HCT116 (cell line): ENCODE data around the gene VEPH1.

Experiments used
- EGR1 ChIP-seq: IDR thresholded peaks from 2 replicates; pipeline ENCODE4 v1.6.1; 2012; ENCODE audit warnings: low read depth
- ELF1 ChIP-seq: IDR thresholded peaks from 2 replicates; pipeline ENCODE4 v1.6.1; 2012; ENCODE audit warnings: low read depth, borderline replicate concordance
- EZH2 ChIP-seq: fragments of 200-600 bp; sonication (generic); IDR thresholded peaks from 2 replicates; pipeline ENCODE4 v1.6.1; 2017; ENCODE audit warnings: antibody characterized with exemption, mixed run types
- JUND ChIP-seq: IDR thresholded peaks from 2 replicates; pipeline ENCODE4 v1.6.1; 2012
- POLR2A ChIP-seq: IDR thresholded peaks from 2 replicates; pipeline ENCODE4 v1.7.0; 2011; ENCODE audit warnings: borderline replicate concordance; ENCODE audit not compliant: insufficient read depth, insufficient read length; ENCODE audit errors: extremely low read depth
- RAD21 ChIP-seq: IDR thresholded peaks from 2 replicates; pipeline ENCODE4 v1.6.1; 2012; ENCODE audit warnings: low read depth, mild to moderate bottlenecking
- SIN3A ChIP-seq: IDR thresholded peaks from 2 replicates; pipeline ENCODE4 v1.6.1; 2012; ENCODE audit warnings: low read depth
- SP1 ChIP-seq: IDR thresholded peaks from 2 replicates; pipeline ENCODE4 v1.6.1; 2012; ENCODE audit warnings: low read depth
- SRF ChIP-seq: IDR thresholded peaks from 2 replicates; pipeline ENCODE4 v1.6.1; 2012; ENCODE audit warnings: low read depth
- TCF7L2 ChIP-seq: IDR thresholded peaks from 2 replicates; pipeline ENCODE4 v1.7.0; 2011; ENCODE audit warnings: borderline replicate concordance, inconsistent platforms; ENCODE audit not compliant: insufficient read depth, insufficient read length; ENCODE audit errors: extremely low read depth
- YY1 ChIP-seq: IDR thresholded peaks from 2 replicates; pipeline ENCODE4 v1.6.1; 2011; ENCODE audit warnings: low read length, low read depth, moderate library complexity, mild to moderate bottlenecking; ENCODE audit not compliant: insufficient replicate concordance; ENCODE audit errors: extremely low read depth
- TF ChIP-seq, protein P1 (sequence below), 3 experiments: fragments of 200-600 bp in 1 of 3; sonication (generic) in 1 of 3; IDR thresholded peaks in 2 of 3; conservative IDR thresholded peaks in 1 of 3; 2 replicates each; pipeline ENCODE4 v1.5.1; 2012 to 2017; ENCODE audit warnings: low read depth in 2 of 3, low read length in 2 of 3, antibody characterized with exemption in 1 of 3, borderline replicate concordance in 1 of 3, control low read depth in 1 of 3, mild to moderate bottlenecking in 1 of 3, mixed read lengths in 1 of 3, mixed run types in 1 of 3, moderate library complexity in 1 of 3; ENCODE audit not compliant: insufficient read depth in 1 of 3

- no peak for TF ChIP-seq RAD21
- TF ChIP-seq ELF1 = no peak
- TF ChIP-seq, protein P1, sequence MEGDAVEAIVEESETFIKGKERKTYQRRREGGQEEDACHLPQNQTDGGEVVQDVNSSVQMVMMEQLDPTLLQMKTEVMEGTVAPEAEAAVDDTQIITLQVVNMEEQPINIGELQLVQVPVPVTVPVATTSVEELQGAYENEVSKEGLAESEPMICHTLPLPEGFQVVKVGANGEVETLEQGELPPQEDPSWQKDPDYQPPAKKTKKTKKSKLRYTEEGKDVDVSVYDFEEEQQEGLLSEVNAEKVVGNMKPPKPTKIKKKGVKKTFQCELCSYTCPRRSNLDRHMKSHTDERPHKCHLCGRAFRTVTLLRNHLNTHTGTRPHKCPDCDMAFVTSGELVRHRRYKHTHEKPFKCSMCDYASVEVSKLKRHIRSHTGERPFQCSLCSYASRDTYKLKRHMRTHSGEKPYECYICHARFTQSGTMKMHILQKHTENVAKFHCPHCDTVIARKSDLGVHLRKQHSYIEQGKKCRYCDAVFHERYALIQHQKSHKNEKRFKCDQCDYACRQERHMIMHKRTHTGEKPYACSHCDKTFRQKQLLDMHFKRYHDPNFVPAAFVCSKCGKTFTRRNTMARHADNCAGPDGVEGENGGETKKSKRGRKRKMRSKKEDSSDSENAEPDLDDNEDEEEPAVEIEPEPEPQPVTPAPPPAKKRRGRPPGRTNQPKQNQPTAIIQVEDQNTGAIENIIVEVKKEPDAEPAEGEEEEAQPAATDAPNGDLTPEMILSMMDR (IDR thresholded peaks at IDR 0.05 in 2 of 3, conservative IDR thresholded peaks at IDR 0.05 in 1 of 3; ENCODE audit: borderline replicate concordance in 1 of 3, insufficient read depth in 1 of 3, low read depth in 2 of 3, low read length in 2 of 3) = no peak
- no peak for TF ChIP-seq TCF7L2
- no peak for TF ChIP-seq YY1
- no peak for TF ChIP-seq EZH2
- TF ChIP-seq POLR2A = no peak
- TF ChIP-seq JUND = no peak
- no peak for TF ChIP-seq SIN3A
- TF ChIP-seq SP1 = no peak
- TF ChIP-seq EGR1 = no peak
- no peak for TF ChIP-seq SRF
These were observed 27.2 kb downstream of the VEPH1 start for GRCh38 chr3:157475921-157476414.
